ENCODE data around the gene RPS6KA1.
A peak's percentile ranks its signal among the peaks of the same experiment; 100 is the strongest.

Gene RPS6KA1

GRCh38 chr1:26557008-26557407 is 27.4 kb downstream of the RPS6KA1 start:
- H3K27ac Mint-ChIP-seq, result no peak overlapping the region
- H3K27me3 Mint-ChIP-seq, result no peaks in the 10 kb centered on the region
- no peak for ATAC-seq
- no peaks in the 10 kb centered on the region for H3K9me3 Mint-ChIP-seq
- peaks cover 6% of the 10 kb centered on the region for H3K4me1 Mint-ChIP-seq
- peaks cover 84% of the 10 kb centered on the region for H3K36me3 Mint-ChIP-seq
- H3K4me3 Mint-ChIP-seq, result no peak overlapping the region

GRCh38 chr1:26558685-26559048 is 29.1 kb downstream of the RPS6KA1 start:
- peak overlapping the region; percentile 49 for H3K27ac Mint-ChIP-seq
- H3K36me3 Mint-ChIP-seq, result peaks cover 87% of the 10 kb centered on the region
- ATAC-seq, result no peak
- no peaks in the 10 kb centered on the region for H3K27me3 Mint-ChIP-seq
- no peak overlapping the region for H3K4me3 Mint-ChIP-seq
- no peaks in the 10 kb centered on the region for H3K9me3 Mint-ChIP-seq
- peaks cover 11% of the 10 kb centered on the region for H3K4me1 Mint-ChIP-seq

GRCh38 chr1:26560403-26560780 is 30.8 kb downstream of the RPS6KA1 start:
- no peaks in the 10 kb centered on the region for H3K27me3 Mint-ChIP-seq
- ATAC-seq, result no peak
- H3K27ac Mint-ChIP-seq, result no peak overlapping the region
- H3K36me3 Mint-ChIP-seq, result peaks cover 80% of the 10 kb centered on the region
- H3K4me3 Mint-ChIP-seq, result no peak overlapping the region
- peaks cover 23% of the 10 kb centered on the region for H3K4me1 Mint-ChIP-seq
- H3K9me3 Mint-ChIP-seq, result no peaks in the 10 kb centered on the region

- peaks cover 80% of the 10 kb centered on the region for H3K36me3 Mint-ChIP-seq
- no peak for ATAC-seq
Measured at GRCh38 chr1:26570287-26570686, 40.7 kb downstream of the RPS6KA1 start.

GRCh38 chr1:26571381-26571780 is 41.8 kb downstream of the RPS6KA1 start:
- Mint-ChIP-seq H3K27ac (no peak overlapping the region), H3K27me3 (no peaks in the 10 kb centered on the region), H3K36me3 (peaks cover 82% of the 10 kb centered on the region), H3K9me3 (no peaks in the 10 kb centered on the region), H3K4me1 (peaks cover 20% of the 10 kb centered on the region), H3K4me3 (no peak overlapping the region)
- ATAC-seq, result no peak

More at GRCh38 chr1:26570287-26570686, 40.7 kb downstream of the RPS6KA1 start:
- Mint-ChIP-seq H3K4me3 (no peak overlapping the region), H3K27ac (no peak overlapping the region), H3K9me3 (no peaks in the 10 kb centered on the region), H3K4me1 (peaks cover 17% of the 10 kb centered on the region), H3K27me3 (no peaks in the 10 kb centered on the region)

GRCh38 chr1:26574018-26574417 is 44.5 kb downstream of the RPS6KA1 start:
- H3K27me3 Mint-ChIP-seq, result no peaks in the 10 kb centered on the region
- no peak for ATAC-seq
- H3K4me3 Mint-ChIP-seq, result no peak overlapping the region
- peaks cover 62% of the 10 kb centered on the region for H3K36me3 Mint-ChIP-seq
- no peaks in the 10 kb centered on the region for H3K9me3 Mint-ChIP-seq
- peaks cover 29% of the 10 kb centered on the region for H3K4me1 Mint-ChIP-seq
- no peak overlapping the region for H3K27ac Mint-ChIP-seq

GRCh38 chr1:26574719-26575251 is 45.2 kb downstream of the RPS6KA1 start:
- H3K27ac Mint-ChIP-seq, result peak overlapping the region; percentile 60
- peaks cover 29% of the 10 kb centered on the region for H3K4me1 Mint-ChIP-seq
- peak; percentile 36 for ATAC-seq
- no peaks in the 10 kb centered on the region for H3K9me3 Mint-ChIP-seq
- peaks cover 54% of the 10 kb centered on the region for H3K36me3 Mint-ChIP-seq
- H3K4me3 Mint-ChIP-seq, result no peak overlapping the region
- H3K27me3 Mint-ChIP-seq, result no peaks in the 10 kb centered on the region

- Mint-ChIP-seq H3K27ac (peak overlapping the region; percentile 60), H3K9me3 (no peaks in the 10 kb centered on the region), H3K27me3 (no peaks in the 10 kb centered on the region), H3K4me3 (no peak overlapping the region), H3K36me3 (peaks cover 49% of the 10 kb centered on the region), H3K4me1 (peaks cover 32% of the 10 kb centered on the region)
- no peak for ATAC-seq
Measured at GRCh38 chr1:26575348-26575747, 45.8 kb downstream of the RPS6KA1 start.

- no peak overlapping the region for H3K4me3 Mint-ChIP-seq
- peaks cover 22% of the 10 kb centered on the region for H3K36me3 Mint-ChIP-seq
- peaks cover 50% of the 10 kb centered on the region for H3K4me1 Mint-ChIP-seq
- H3K9me3 Mint-ChIP-seq, result no peaks in the 10 kb centered on the region
- no peaks in the 10 kb centered on the region for H3K27me3 Mint-ChIP-seq
- ATAC-seq, result no peak
- H3K27ac Mint-ChIP-seq, result peak overlapping the region; percentile 7
Measured at GRCh38 chr1:26578167-26578566, 48.6 kb downstream of the RPS6KA1 start.

GRCh38 chr1:26579681-26580111 is 50.1 kb downstream of the RPS6KA1 start:
- H3K27ac Mint-ChIP-seq, result peak overlapping the region; percentile 71
- no peaks in the 10 kb centered on the region for H3K9me3 Mint-ChIP-seq
- no peaks in the 10 kb centered on the region for H3K27me3 Mint-ChIP-seq
- no peak overlapping the region for H3K4me3 Mint-ChIP-seq
- H3K36me3 Mint-ChIP-seq, result peaks cover 15% of the 10 kb centered on the region
- no peak for ATAC-seq
- peaks cover 57% of the 10 kb centered on the region for H3K4me1 Mint-ChIP-seq

- no peak for ATAC-seq
- Mint-ChIP-seq H3K4me1 (peaks cover 54% of the 10 kb centered on the region), H3K27ac (peak overlapping the region; percentile 71), H3K36me3 (peaks cover 11% of the 10 kb centered on the region), H3K9me3 (no peaks in the 10 kb centered on the region), H3K27me3 (no peaks in the 10 kb centered on the region), H3K4me3 (no peak overlapping the region)
Measured at GRCh38 chr1:26580116-26580515, 50.6 kb downstream of the RPS6KA1 start.

- peak overlapping the region; percentile 6 for H3K4me3 Mint-ChIP-seq
- H3K4me1 Mint-ChIP-seq, result peaks cover 49% of the 10 kb centered on the region
- H3K27ac Mint-ChIP-seq, result peak overlapping the region; percentile 89
- H3K36me3 Mint-ChIP-seq, result peaks cover 2% of the 10 kb centered on the region
- no peaks in the 10 kb centered on the region for H3K27me3 Mint-ChIP-seq
- H3K9me3 Mint-ChIP-seq, result no peaks in the 10 kb centered on the region
- ATAC-seq, result peak; percentile 29
Measured at GRCh38 chr1:26581287-26581651, 51.7 kb downstream of the RPS6KA1 start.

- Mint-ChIP-seq H3K9me3 (no peaks in the 10 kb centered on the region), H3K27me3 (no peaks in the 10 kb centered on the region), H3K4me3 (peak overlapping the region; percentile 1), H3K4me1 (peaks cover 49% of the 10 kb centered on the region), H3K27ac (peak overlapping the region; percentile 89), H3K36me3 (no peaks in the 10 kb centered on the region)
- ATAC-seq, result no peak
Measured at GRCh38 chr1:26582053-26582835, 52.7 kb downstream of the RPS6KA1 start.

GRCh38 chr1:26582836-26583460 is 53.4 kb downstream of the RPS6KA1 start:
- peak; percentile 83 for ATAC-seq
- Mint-ChIP-seq H3K36me3 (no peaks in the 10 kb centered on the region), H3K9me3 (no peaks in the 10 kb centered on the region), H3K27ac (peak overlapping the region; percentile 89), H3K27me3 (no peaks in the 10 kb centered on the region), H3K4me3 (peak overlapping the region; percentile 1), H3K4me1 (peaks cover 45% of the 10 kb centered on the region)

- ATAC-seq, result no peak
Measured at GRCh38 chr1:26583646-26584485, 54.3 kb downstream of the RPS6KA1 start.

More at GRCh38 chr1:26583646-26584485, 54.3 kb downstream of the RPS6KA1 start:
- Mint-ChIP-seq H3K4me3 (no peak overlapping the region), H3K4me1 (peaks cover 41% of the 10 kb centered on the region), H3K9me3 (no peaks in the 10 kb centered on the region), H3K27me3 (no peaks in the 10 kb centered on the region), H3K27ac (peak overlapping the region; percentile 89), H3K36me3 (no peaks in the 10 kb centered on the region)

All from stimulated activated memory B cell treated with anti-CD40 and anti-IgM and Interleukin-4, amounts not matched to agents 10 μg/mL and 1 μg/mL and 100 μg/mL, for 72 hours (primary cell).